ENCODE data around the gene WIZ.

GRCh38 chr19:15456441-15456840, 6.7 kb upstream of the WIZ start:
- no peak for TF ChIP-seq CEBPB (IDR thresholded peaks at IDR 0.05)
- TF ChIP-seq NFIC (IDR thresholded peaks at IDR 0.05), result no peak
- TF ChIP-seq, protein P1, sequence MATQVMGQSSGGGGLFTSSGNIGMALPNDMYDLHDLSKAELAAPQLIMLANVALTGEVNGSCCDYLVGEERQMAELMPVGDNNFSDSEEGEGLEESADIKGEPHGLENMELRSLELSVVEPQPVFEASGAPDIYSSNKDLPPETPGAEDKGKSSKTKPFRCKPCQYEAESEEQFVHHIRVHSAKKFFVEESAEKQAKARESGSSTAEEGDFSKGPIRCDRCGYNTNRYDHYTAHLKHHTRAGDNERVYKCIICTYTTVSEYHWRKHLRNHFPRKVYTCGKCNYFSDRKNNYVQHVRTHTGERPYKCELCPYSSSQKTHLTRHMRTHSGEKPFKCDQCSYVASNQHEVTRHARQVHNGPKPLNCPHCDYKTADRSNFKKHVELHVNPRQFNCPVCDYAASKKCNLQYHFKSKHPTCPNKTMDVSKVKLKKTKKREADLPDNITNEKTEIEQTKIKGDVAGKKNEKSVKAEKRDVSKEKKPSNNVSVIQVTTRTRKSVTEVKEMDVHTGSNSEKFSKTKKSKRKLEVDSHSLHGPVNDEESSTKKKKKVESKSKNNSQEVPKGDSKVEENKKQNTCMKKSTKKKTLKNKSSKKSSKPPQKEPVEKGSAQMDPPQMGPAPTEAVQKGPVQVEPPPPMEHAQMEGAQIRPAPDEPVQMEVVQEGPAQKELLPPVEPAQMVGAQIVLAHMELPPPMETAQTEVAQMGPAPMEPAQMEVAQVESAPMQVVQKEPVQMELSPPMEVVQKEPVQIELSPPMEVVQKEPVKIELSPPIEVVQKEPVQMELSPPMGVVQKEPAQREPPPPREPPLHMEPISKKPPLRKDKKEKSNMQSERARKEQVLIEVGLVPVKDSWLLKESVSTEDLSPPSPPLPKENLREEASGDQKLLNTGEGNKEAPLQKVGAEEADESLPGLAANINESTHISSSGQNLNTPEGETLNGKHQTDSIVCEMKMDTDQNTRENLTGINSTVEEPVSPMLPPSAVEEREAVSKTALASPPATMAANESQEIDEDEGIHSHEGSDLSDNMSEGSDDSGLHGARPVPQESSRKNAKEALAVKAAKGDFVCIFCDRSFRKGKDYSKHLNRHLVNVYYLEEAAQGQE (IDR thresholded peaks at IDR 0.05; ENCODE audit: low read depth), result no peak
- no peak for TF ChIP-seq TAF1 (IDR thresholded peaks at IDR 0.05; ENCODE audit: low read depth)
- no peak for TF ChIP-seq TCF12 (IDR thresholded peaks at IDR 0.05; ENCODE audit: low read depth)
- no peak for TF ChIP-seq RAD21 (IDR thresholded peaks at IDR 0.05; ENCODE audit: low read depth)
- no peak for TF ChIP-seq USF1 (IDR thresholded peaks at IDR 0.05)
- TF ChIP-seq, protein P2, sequence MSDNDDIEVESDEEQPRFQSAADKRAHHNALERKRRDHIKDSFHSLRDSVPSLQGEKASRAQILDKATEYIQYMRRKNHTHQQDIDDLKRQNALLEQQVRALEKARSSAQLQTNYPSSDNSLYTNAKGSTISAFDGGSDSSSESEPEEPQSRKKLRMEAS (IDR thresholded peaks at IDR 0.05), result no peak
